Mucosa of gallbladder (tissue), 1 donor: ENCODE measurements around the gene MED12. TPM values are rescaled to one million over a fixed set of nuclear protein-coding genes. Genes with fewer than 3 reads are reported as not detected.

Experiments used
- total RNA-seq: library from RNA; stranded (reverse); gene quantifications from one replicate; pipeline ENCODE4 v1.2.1, GENCODE V29; 2021
- donor health status: DM: no; HTN: no; CAD: no.

Gene MED12
- total RNA-seq, 1 donor from 2014 or later = 43.2 TPM

Other genes with a start within 250 kb of the MED12 start
- gene TEX11, start 209.9 kb upstream of the MED12 start, total RNA-seq = 0.14 TPM
- gene SLC7A3, start 187.5 kb upstream of the MED12 start, total RNA-seq = 0.26 TPM
- 65.3 TPM for gene SNX12, start 50.3 kb upstream of the MED12 start, total RNA-seq
- gene FOXO4, start 22.7 kb upstream of the MED12 start, total RNA-seq = 42.3 TPM
- gene CXorf65, start 11.9 kb upstream of the MED12 start, total RNA-seq = not detected
- gene IL2RG, start 7.0 kb upstream of the MED12 start, total RNA-seq = 8.9 TPM
- gene NLGN3, start 26.2 kb downstream of the MED12 start, total RNA-seq = 2.5 TPM
- gene GJB1, start 104.6 kb downstream of the MED12 start, total RNA-seq = 228 TPM
- gene ZMYM3, start 135.5 kb downstream of the MED12 start, total RNA-seq = 46.9 TPM
- 323 TPM for gene NONO, start 165.0 kb downstream of the MED12 start, total RNA-seq
- 7.0 TPM for gene ITGB1BP2, start 183.2 kb downstream of the MED12 start, total RNA-seq
- 44.2 TPM for gene TAF1, start 247.8 kb downstream of the MED12 start, total RNA-seq